Activated CD8-positive, alpha-beta memory T cell treated with anti-CD3 and anti-CD28 coated beads, Interleukin-2, amount 10 ng/mL, durations not matched to agents 7 days and 5 days (primary cell): ENCODE data around the gene CDC123. TPM values are rescaled to one million over a fixed set of nuclear protein-coding genes. Genes with fewer than 3 reads are reported as not detected.

Experiments
- ATAC-seq: fragments of 150-1000 bp; cut with Tn5 transposase; one replicate; pipeline ENCODE4 v1.10.0; 2021; ENCODE audit warnings: moderate library complexity
- CTCF ChIA-PET: fragments of 350-600 bp; sonication (Branson Sonifier 250); formaldehyde crosslinking; loops from one replicate; lab custom pipeline; 2021; ENCODE audit warnings: antibody characterized with exemption; lab: Charles Lee
- DNase-seq: peaks from one replicate; pipeline ENCODE4 v3.0.0-alpha.2; 2020
- H3K27ac Mint-ChIP-seq: one replicate; pipeline ENCODE4 v1.8.0; 2021; ENCODE audit warnings: mild to moderate bottlenecking, mixed read lengths
- H3K27me3 Mint-ChIP-seq: one replicate; pipeline ENCODE4 v1.8.0; 2021; ENCODE audit warnings: mixed read lengths
- H3K36me3 Mint-ChIP-seq: one replicate; pipeline ENCODE4 v1.8.0; 2021; ENCODE audit warnings: mild to moderate bottlenecking, mixed read lengths
- H3K4me1 Mint-ChIP-seq: one replicate; pipeline ENCODE4 v1.8.0; 2021; ENCODE audit warnings: mixed read lengths
- H3K4me3 Mint-ChIP-seq: one replicate; pipeline ENCODE4 v1.8.0; 2021; ENCODE audit warnings: mild to moderate bottlenecking, moderate library complexity, mixed read lengths
- H3K9me3 Mint-ChIP-seq: one replicate; pipeline ENCODE4 v1.8.0; 2022; ENCODE audit warnings: low read depth, mixed read lengths
- total RNA-seq, 2 experiments: library from RNA; stranded (reverse); gene quantifications; one replicate each; pipeline ENCODE4 v1.2.3, GENCODE V29; 2021

The CDC123 gene
- total RNA-seq, 2 experiments from 2014 or later: 95.2 to 130 TPM

DNA sequence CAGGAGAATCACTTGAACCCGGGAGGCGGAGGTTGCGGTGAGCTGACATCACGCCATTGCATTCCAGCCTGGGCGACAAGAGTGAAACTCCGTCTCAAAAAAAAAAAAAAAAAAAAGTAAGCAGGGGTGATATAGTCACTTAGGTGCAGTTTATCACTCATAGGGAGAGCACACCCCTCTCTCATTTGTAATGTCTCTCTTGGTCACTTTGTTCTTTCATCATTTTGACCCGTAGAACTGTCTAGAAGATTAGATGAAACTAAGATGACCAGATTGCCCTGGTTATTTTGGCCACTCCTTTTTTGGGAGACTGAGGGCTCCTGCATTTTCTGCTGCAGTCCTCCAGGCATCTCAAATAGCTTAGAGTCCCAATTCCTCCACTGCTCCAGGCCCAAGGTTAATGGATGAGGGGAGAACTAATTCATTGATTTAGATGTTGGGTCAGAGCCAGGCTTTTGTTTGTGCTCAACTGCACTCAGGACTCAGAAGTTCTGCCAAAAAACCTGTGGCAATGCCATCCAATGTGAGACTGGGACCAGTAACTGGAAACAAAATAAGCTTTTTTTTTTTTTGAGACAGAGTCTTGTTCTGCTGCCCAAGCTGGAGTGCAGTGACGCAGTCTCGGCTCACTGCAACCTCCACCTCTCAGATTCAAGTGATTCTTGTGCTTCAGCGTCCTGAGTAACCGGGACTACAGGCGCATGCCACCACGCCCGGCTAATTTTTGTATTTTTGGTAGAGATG, 103.4 kb downstream of the CDC123 start:
- ATAC-seq (no peak), DNase-seq (no peak)
- CTCF ChIA-PET: no interaction called here
- Mint-ChIP-seq H3K4me3 (no peak overlapping the region), H3K36me3 (no peaks in the 10 kb centered on the region), H3K4me1 (no peaks in the 10 kb centered on the region), H3K27ac (no peak overlapping the region), H3K27me3 (peaks cover 3% of the 10 kb centered on the region), H3K9me3 (no peaks in the 10 kb centered on the region)

Other genes starting within 250 kb of the CDC123 start
- gene UPF2, start 153.4 kb upstream of the CDC123 start, total RNA-seq: 10 to 100 TPM; 33.5 to 37.2 TPM
- gene DHTKD1, start 127.2 kb upstream of the CDC123 start, total RNA-seq: 10 to 100 TPM; 19.6 to 25.9 TPM
- gene SEC61A2, start 66.5 kb upstream of the CDC123 start, total RNA-seq: 10 to 100 TPM; 13.9 to 16.1 TPM
- 100 to 1,000 TPM; 107 to 125 TPM for gene NUDT5, start 297 bp upstream of the CDC123 start, total RNA-seq
- gene CAMK1D, start 153.4 kb downstream of the CDC123 start, total RNA-seq: 1 to 10 TPM; 2.4 to 2.8 TPM